Breast epithelium (tissue), 3 donors: ENCODE measurements around the gene GTF2F2.

Experiments
- CTCF ChIP-seq, 3 donors: fragments of 450-650 bp; IDR thresholded peaks; one replicate each; pipeline ENCODE4 v1.5.1; 2016 to 2017; ENCODE audit warnings: antibody characterized with exemption in 3 of 3, mild to moderate bottlenecking in 3 of 3, moderate library complexity in 3 of 3
- POLR2A ChIP-seq: fragments of 450-650 bp; IDR thresholded peaks from one replicate; pipeline ENCODE4 v1.6.1; 2016; ENCODE audit warnings: antibody characterized with exemption, mild to moderate bottlenecking, moderate library complexity
- POLR2AphosphoS5 ChIP-seq, 3 donors: sonication (generic); formaldehyde crosslinking; IDR thresholded peaks; one replicate each; pipeline ENCODE4 v1.6.1; 2017; ENCODE audit warnings: antibody characterized with exemption in 3 of 3

- TF ChIP-seq POLR2A (no peak), CTCF (IDR thresholded peaks at IDR 0.05) (no peak), POLR2AphosphoS5 (IDR thresholded peaks at IDR 0.05) (no peak)
These were observed 212.5 kb downstream of the GTF2F2 start for GRCh38 chr13:45332831-45333219.
